Measurements from ENCODE around the gene DUSP22.
"Not testable (repeated sequence)": the region's sequence is repeated elsewhere in the genome, so short reads cannot be mapped to it uniquely, and the experiment has no call there.

Gene DUSP22

GRCh38 chr6:279341-280029, 12.8 kb upstream of the DUSP22 start:
- in situ Hi-C loops (cut with MboI; ENCODE audit: low sequenced_read_pairs), result no loop called here

DNA sequence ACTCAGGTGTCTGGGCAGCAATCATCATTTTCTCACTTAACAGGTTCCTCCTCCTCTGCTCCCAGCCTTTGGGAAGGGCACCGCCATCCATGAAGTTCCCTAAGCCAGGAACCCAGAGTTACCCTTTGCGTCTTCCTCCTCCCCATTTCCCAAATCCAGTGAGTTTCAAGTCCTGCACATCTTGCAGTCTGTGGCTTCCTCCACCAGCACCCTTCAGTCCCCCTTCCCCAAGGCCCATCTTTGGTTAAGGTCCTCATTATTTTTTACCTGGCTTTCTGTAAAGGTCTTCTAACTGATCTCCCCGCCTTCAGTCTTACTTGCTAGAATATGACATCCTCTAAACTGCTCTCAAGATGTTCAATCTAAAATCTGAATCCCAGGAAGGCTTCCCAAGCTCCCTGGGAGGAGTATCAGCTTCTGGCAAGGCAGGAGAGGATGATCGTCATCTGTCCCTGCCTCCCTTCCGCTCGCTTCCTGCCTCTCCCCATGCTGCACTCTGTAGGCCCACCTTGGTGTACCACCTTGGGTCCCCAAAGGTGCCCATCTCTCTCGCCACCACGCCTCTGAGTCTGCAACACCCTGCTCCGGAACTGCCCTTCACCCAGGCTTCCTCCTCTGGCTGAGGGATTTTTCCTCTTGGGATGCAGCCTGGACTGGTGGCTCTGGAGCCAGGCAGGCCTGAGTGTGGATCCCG, 11.4 kb upstream of the DUSP22 start:
- in situ Hi-C loops (cut with MboI; ENCODE audit: low sequenced_read_pairs), result no loop called here

DNA sequence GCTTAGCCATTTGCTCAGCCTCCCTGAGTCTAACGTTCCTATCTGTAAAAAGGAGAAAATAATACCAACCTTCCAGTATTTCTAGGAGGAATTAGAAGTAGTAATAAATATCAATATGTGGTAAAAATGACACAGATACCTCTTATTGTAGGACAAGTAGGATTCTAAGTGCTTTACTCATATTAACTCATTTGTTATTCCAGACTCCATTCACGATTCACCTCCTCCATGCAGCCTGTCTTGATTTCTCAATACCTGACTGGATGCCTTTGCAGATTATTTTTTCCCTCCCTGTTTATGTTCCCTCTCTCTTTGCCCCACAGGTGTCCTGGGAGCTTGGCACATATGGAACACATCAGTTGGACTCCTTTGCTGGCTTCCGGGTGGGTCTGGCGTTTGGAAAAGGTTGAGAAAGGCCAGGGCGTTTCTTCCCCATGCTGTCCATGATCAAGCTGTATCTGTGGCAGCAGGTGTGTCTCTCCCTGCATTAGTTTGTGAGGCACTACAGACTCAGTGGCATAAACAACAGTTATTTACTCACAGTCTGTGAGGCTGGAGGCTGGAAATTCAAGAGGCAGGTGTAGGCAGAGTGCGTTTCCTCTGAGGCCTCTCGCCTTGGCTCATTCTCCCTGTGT, 10.7 kb upstream of the DUSP22 start:
- in situ Hi-C loops (cut with MboI; ENCODE audit: low sequenced_read_pairs), result no loop called here

GRCh38 chr6:282177-282866, 10.0 kb upstream of the DUSP22 start:
- in situ Hi-C loops (cut with MboI; ENCODE audit: low sequenced_read_pairs), result no loop called here

DNA sequence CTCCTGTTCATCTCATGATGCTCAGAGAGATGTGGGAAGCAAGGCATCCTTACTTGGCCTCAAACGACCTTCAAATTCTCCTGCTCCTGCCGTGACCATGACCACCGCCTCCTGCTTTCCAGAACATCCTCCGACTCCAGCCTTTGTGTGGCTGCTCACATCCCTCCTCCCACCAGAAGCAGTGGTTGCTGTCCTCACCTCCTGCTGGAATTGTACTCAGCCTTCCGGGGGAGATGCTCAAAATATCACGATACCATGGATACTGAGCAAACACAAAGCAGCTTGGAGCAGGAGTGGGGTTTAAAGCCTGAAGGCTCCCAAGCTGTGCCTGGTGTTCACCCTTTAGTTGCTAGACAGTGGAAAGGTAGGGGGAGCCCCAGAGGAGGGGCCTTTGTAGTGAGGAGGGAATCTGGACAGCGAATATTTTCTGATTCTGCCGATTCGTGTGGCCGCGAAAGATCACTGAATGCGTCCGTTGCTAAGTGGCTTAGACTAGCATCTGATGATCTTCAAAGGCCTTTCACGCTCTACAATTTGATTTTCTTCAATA, 9.3 kb upstream of the DUSP22 start:
- in situ Hi-C loops (cut with MboI; ENCODE audit: low sequenced_read_pairs), result no loop called here

DNA sequence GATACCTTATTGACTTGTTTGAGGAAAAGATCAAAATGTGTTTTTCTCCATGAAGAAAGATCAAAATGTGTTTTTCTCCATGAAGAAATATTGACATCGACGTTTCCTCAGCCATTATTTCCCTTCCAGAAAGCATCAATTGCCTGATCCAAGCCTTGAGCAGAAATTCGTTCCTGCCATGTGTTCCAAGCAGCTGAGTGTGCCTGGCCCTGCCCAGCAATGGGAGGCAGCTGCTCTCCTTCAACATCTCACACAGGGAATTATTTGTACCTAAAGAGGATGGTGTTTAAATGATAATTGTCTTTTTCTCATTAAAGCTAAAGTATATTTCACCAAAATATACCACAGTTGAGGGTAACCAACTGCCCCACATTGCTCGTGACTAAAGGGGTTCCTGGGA, 7.8 kb upstream of the DUSP22 start:
- in situ Hi-C loops (cut with MboI; ENCODE audit: low sequenced_read_pairs), result no loop called here

- in situ Hi-C loops (cut with MboI; ENCODE audit: low sequenced_read_pairs), result no loop called here
These were observed 7.1 kb upstream of the DUSP22 start for GRCh38 chr6:285030-285771.

- in situ Hi-C loops (cut with MboI; ENCODE audit: low sequenced_read_pairs), result not testable (repeated sequence)
These were observed 6.4 kb upstream of the DUSP22 start for GRCh38 chr6:285902-286301.

DNA sequence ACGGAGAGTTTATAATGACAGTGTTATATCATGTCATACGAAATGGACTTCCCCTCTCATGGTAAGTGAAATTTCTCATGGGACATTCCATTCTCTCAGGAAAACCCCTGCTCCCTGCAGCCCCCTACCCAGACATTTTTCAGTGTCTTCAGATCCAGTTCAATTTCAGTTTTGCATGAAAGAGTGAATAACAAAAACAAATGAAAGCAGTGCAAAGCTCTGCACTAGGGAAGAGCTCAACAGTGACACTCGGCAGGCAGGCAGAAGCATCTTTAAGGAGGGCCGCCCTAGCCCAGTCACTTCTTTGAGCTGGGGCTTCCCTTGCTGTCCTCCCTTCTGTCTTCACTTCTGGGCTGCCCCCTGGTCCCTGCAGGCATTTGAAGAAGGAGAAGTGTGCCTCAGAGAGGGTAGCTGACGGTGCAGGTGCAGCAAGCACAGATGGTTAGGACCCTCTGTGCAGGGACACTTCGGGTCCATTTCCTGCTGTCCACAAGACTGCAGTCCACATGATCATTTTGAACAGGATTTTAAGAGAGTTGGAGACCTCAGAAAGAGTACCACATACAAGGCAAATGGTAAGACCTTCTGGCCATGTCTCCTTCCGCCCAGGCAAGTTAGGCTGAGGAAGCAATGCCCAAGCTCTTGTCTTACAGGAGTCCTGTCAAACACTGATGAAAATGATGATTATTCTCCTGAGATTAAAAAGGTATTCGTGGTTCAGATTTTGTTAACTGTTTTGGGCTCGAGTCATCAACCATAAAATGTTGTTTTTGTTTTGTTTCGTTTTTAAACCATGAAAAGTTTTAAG, 5.4 kb upstream of the DUSP22 start:
- in situ Hi-C loops (cut with MboI; ENCODE audit: low sequenced_read_pairs), result no loop called here

GRCh38 chr6:287489-287860, 4.8 kb upstream of the DUSP22 start:
- in situ Hi-C loops (cut with MboI; ENCODE audit: low sequenced_read_pairs), result no loop called here

DNA sequence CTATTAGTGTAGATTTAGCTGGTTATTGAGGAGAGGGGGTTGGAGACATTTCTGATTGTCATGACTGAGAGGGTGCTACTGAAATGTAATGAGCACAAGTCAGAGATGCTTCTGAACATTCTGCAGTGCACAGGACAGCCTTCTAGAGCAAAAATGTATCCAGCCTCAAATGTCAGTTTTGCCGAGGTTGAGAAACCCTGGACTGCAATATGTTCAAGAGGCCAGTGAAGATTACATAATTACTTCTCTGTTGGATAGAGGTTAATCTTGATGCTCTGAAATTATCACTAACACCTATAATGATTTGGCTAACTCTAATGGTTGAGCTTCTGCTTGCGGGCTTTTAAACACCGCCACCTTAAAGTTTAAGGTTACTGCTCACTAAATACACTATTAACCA, 3.4 kb upstream of the DUSP22 start:
- in situ Hi-C loops (cut with MboI; ENCODE audit: low sequenced_read_pairs), result no loop called here

DNA sequence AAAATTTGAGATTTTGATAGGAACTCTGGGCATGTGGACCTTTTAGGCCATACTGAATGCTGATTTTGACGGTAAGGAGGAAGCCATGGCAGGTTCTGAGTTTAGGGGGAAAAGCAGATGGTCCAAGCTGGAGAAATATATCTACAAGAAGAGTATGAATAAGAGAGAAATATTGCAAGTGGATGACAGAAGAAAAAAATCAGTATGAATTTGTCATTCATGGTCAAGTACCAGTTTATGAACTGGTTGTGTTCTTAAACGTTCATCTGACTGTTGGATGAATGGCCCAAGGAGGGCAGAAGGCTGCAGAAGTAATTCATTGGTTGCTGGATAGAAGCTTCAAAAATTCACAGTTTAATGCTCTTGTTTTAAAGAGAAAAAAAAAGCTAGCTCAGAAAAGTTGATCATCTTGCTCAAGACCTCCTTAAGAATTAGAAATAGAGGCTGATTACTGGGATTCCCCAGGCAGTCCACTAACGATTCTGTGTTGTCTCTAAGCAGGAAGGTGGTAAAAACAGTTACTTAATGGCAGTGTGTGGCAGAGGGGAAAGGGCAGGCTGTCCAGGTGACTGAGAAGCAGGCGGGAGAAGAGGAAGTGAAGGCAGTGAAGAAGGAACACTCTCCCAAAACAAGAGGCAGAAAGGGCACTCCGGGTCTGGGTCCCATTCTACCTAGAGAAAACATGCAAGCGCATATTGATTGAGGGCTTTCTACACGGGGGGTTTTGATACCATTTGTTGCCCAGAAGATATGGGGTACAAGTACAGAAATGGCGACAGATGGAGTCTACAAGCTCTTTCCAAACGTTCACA, 2.0 kb upstream of the DUSP22 start:
- in situ Hi-C loops (cut with MboI; ENCODE audit: low sequenced_read_pairs), result no loop called here

DNA sequence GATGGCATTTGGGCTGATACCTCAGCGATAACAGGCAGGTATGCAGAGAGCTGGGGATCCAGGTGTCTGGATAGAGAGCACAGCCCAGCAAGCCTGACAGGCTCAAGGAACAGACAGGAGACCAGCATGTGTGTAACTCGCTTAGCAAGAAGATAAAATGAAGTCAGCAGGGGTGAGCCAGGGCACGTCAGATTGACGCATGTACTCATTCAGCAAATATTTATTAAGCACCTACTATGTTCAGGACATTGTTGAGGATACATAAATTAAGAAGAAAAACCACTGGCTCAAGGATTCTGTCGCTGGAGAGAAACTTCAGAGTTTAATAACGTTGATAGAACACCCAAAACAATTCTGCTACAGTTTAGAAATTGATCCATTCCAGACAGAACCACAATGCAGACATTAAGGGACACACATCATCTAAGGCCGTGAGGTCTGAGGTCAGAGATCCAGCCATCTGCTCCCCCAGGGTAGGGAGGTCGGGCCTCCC, 1.0 kb upstream of the DUSP22 start:
- in situ Hi-C loops (cut with MboI; ENCODE audit: low sequenced_read_pairs), result no loop called here

DNA sequence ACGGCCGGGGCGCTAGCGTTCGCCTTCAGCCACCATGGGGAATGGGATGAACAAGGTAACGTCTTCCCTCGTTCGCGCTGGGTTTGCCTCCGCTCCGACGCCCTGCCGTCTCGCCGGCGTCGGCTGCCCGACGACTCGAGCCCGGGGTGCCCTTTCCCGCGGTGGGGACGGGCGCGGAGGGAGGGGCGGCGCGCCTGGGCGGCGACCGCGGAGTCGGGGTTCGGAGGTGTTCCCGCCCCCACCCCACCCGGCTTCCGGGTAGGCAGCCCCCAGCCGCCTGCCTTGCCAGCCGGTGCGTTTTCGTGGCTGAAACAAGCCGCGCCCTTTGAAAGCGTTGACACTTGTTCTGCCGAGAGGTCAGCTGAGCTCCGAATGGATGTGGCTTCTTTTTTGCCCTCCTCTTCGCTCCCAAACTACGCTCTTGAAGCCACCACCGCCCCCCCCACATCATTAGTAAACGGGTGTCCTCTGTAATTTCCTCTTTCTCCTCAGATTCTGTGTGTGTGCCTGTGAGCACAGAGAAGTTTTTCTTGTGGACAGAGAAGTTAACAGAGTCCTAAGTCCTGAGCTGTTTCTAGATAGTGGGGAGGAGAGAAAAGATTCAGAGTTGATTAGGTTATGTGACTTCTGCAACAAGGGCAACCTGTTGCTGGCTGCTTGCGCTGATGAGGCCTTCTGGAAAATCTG, 362 bp downstream of the DUSP22 start:
- in situ Hi-C loops (cut with MboI; ENCODE audit: low sequenced_read_pairs), result no loop called here

DNA sequence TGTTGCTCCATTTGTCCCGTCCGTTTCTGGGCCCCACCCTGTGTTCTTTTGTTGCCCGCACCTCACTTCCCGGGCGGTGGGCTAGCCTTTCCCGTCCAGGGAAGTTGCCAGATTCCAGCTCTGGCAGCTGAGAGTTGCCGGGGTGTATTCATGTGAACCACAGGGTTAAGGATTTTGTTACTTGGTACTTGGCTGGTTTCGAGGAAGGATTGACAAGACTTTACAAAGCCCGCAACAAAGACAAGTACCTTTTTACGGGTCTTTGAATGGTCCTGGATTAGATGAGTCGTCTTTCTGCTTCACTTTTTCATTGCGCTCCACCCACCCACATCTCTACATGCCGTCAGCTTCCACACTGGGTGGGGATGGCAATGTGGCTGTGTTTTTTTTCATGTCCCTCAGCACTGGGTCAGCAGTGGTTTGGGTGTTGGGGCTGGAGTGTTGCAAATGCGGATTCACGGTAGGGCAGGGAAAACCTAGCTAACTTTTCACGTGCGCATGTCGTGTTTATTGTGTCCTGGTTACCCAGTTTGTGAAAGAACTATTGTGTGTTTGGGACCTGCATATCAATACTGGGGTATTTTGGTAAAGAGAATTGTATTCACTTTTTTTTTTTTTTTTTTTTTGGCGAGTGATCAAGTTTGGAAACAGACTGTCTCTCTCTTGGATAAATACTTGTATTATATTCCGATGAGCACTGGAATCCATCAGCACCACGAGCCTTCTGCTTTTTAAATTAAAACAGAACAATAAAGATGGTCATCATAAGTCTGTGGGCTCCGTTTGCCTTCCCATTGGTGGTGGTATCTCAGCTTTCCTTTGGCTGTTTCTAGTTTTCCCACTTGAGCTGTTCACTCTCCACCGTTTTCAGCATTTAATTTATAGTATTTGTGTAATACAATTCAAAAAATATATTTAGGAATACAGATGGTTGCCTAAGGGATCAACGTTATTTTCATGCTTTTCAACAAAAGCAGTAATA, 1.2 kb downstream of the DUSP22 start:
- in situ Hi-C loops (cut with MboI; ENCODE audit: low sequenced_read_pairs), result no loop called here

DNA sequence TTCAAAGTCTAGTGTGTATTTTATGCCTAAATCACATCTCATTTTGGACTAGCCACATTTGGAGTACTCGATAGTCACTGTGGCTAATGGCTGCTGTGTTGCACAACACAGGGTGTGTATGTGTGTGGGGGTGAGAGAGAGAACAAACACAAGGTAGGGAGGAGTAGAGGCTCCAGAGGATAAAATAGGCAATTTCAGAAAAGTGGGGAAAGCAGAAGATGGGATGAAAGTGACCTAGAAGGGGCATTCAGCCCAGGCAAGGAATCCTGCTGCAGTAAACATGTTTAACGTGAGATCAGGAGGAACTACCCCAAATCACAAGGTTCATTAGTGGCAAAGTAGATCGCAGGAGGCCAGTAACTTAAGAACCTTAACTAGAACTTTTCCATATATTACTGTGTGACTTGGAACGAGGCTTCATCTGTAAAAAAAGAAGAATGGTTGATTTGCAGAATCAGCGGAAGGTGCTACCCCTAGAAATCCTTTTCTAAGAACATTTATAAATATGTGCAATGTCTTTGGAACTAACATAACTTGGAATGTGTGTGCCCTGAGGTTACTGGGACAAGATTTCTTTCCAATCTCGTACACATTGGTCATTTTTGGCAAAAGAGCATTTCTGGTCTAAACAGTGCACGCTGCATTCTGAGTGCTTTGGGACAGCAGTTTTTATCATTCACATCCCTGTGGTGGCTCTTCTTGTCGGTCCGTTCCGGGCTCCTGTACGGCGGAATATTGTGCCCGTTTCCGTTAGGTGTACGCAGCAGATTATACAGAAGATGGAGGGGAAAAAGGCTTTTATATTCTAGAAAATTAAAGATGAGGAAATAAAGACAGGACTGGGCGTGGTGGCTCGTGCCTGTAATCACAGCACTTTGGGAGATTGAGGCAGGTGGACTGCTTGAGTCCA, 2.6 kb downstream of the DUSP22 start:
- in situ Hi-C loops (cut with MboI; ENCODE audit: low sequenced_read_pairs), result no loop called here
